Calu3 (cell line): ENCODE data around the gene DRAP1. TPM values are rescaled to one million over a fixed set of nuclear protein-coding genes. Genes with fewer than 3 reads are reported as not detected.
A peak's percentile ranks its signal among the peaks of the same experiment; 100 is the strongest.

Experiments
- BruUV-seq: library from RNA; stranded (reverse); fragments of 400-500 nt; replicated peaks from 2 replicates; lab custom pipeline; 2021; lab: Mats Ljungman, UMichigan
- CTCF ChIA-PET: fragments of 300-600 bp; sonication (Branson Sonifier 250); formaldehyde crosslinking; loops from one replicate; lab custom pipeline; 2022; ENCODE audit warnings: antibody characterized with exemption; lab: Charles Lee
- DNase-seq: peaks from one replicate; pipeline ENCODE4 v3.0.0; 2022
- H3K27ac Mint-ChIP-seq: one replicate; pipeline ENCODE4 v1.8.0; 2022; ENCODE audit warnings: mixed read lengths; ENCODE audit not compliant: unreplicated experiment
- H3K27me3 Mint-ChIP-seq: one replicate; pipeline ENCODE4 v1.8.0; 2022; ENCODE audit warnings: mixed read lengths; ENCODE audit not compliant: unreplicated experiment
- H3K36me3 Mint-ChIP-seq: one replicate; pipeline ENCODE4 v1.8.0; 2022; ENCODE audit warnings: mild to moderate bottlenecking, moderate library complexity, mixed read lengths; ENCODE audit not compliant: insufficient read depth, unreplicated experiment
- H3K4me1 Mint-ChIP-seq: one replicate; pipeline ENCODE4 v1.8.0; 2022; ENCODE audit warnings: mild to moderate bottlenecking, low read depth, mixed read lengths; ENCODE audit not compliant: unreplicated experiment
- H3K4me3 Mint-ChIP-seq: one replicate; pipeline ENCODE4 v1.8.0; 2022; ENCODE audit warnings: mild to moderate bottlenecking, low read depth, moderate library complexity, mixed read lengths; ENCODE audit not compliant: unreplicated experiment
- H3K9me3 Mint-ChIP-seq: one replicate; pipeline ENCODE4 v1.8.0; 2022; ENCODE audit warnings: low read depth, mixed read lengths; ENCODE audit not compliant: unreplicated experiment
- CTCF ChIP-seq: fragments of 200-600 bp; IDR thresholded peaks from one replicate; pipeline ENCODE4 v1.8.0; 2022; ENCODE audit warnings: antibody characterized with exemption; ENCODE audit not compliant: unreplicated experiment
- intact Hi-C: fragments of 100-400 bp; cut with micrococcal nuclease; formaldehyde crosslinking; loops from one replicate; pipeline ENCODE4 v1.10.0; 2022; ENCODE audit not compliant: unreplicated experiment
- total RNA-seq: library from RNA; stranded (reverse); gene quantifications from 2 replicates; pipeline ENCODE4 v1.2.3, GENCODE V29; 2022

The DRAP1 gene
- total RNA-seq, 1 experiment from 2014 or later = 114 TPM

DNA sequence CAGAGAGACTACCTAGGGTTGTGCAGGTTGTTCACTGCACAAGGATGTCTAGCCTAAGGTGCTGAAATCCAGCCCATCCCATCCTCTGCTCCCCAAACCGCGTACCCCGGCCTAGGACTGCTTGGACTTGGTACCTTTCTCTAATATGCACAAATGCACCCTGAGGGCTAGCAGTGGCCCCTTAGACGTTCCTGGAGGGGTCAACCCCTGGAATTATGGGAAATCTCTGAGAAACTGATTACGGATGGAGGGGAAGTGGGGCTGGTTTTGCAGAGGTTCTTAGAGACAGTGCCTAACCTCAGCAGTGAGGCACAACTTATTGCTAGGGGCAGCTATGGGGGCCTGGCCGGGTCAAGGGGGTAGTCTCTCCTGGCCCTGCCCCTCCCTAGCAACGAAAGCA is 2.8 kb upstream of the DRAP1 start:
- Mint-ChIP-seq H3K27me3 (no peaks in the 10 kb centered on the region), H3K36me3 (peaks cover 67% of the 10 kb centered on the region), H3K27ac (peak overlapping the region; percentile 99), H3K9me3 (no peaks in the 10 kb centered on the region), H3K4me1 (peaks cover 56% of the 10 kb centered on the region), H3K4me3 (peak overlapping the region; percentile 94)
- no TSS peak for BruUV-seq
- no peak for DNase-seq
- intact Hi-C loops = no loop called here
- CTCF ChIA-PET = interaction anchor here (0.5 to 1.4 kb wide), 4 partner anchors 11 to 1191 kb away, joined by 3 to 16 read pairs (median 5); partner anchors contain the start of gene FIBP
- TF ChIP-seq CTCF = no peak

GRCh38 chr11:65917077-65917433 is 2.2 kb upstream of the DRAP1 start:
- TF ChIP-seq CTCF = no peak
- intact Hi-C loops = no loop called here
- CTCF ChIA-PET = no interaction called here
- Mint-ChIP-seq H3K36me3 (peaks cover 67% of the 10 kb centered on the region), H3K4me1 (peaks cover 49% of the 10 kb centered on the region), H3K4me3 (peak overlapping the region; percentile 94), H3K27ac (peak overlapping the region; percentile 99), H3K9me3 (no peaks in the 10 kb centered on the region), H3K27me3 (no peaks in the 10 kb centered on the region)
- DNase-seq = no peak
- BruUV-seq = no TSS peak

DNA sequence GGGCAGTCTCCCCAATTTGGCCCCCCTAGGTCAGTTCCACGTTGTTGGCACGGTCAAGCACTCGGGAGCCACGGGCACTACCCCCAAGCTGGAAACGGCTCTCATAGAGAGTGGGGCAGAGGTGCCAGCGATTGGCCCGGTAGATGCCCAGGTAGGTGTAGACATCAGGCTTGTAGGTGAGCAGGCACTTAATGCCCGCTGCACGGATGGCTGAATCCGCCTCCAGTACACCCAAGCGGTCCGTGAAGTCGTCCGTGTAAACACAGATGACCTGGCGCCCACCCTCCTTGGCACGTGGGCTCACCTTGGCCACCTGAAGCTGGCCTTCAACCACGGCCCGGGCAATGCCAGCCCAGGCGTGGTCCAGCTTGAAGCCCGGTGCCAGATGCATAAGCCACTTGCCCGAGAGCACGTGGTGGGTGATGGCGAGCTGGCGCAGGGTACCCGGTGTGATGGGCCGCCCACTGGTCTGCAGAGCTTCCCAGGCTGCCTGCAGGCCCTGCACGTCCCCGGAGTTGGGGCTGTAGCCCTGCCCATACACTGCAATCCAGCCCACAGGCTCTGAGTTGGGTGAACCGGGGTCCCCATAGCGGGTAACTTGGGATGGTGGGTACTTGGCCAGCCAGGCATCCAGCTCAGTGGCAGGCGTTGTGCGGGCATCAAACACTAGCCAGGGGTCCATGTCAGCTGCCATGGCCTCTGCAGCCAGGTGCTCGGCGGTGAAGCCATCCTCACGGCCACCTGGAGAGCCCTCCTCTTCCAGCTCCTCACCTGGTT is 1.6 kb upstream of the DRAP1 start:
- Mint-ChIP-seq H3K27me3 (no peaks in the 10 kb centered on the region), H3K9me3 (no peaks in the 10 kb centered on the region), H3K4me3 (peak overlapping the region; percentile 94), H3K27ac (peak overlapping the region; percentile 99), H3K4me1 (peaks cover 44% of the 10 kb centered on the region), H3K36me3 (peaks cover 72% of the 10 kb centered on the region)
- no peak for DNase-seq
- intact Hi-C loops = no loop called here
- CTCF ChIA-PET = no interaction called here
- TF ChIP-seq CTCF = no peak
- TSS peak; percentile 73 for BruUV-seq

- Mint-ChIP-seq H3K9me3 (no peaks in the 10 kb centered on the region), H3K27me3 (no peaks in the 10 kb centered on the region), H3K4me3 (peak within 1 kb of the TSS; percentile 94), H3K36me3 (peaks cover 74% of the 10 kb centered on the region), H3K4me1 (peaks cover 40% of the 10 kb centered on the region), H3K27ac (peak within 1 kb of the TSS; percentile 56)
- intact Hi-C loops = no loop called here
- BruUV-seq = no TSS peak
- no peak for TF ChIP-seq CTCF
- DNase-seq = no peak
- CTCF ChIA-PET = interaction anchor here (0.5 kb wide), 1 partner anchor 9 kb away, joined by 3 read pairs; no protein-coding TSS in a partner anchor
Measured at GRCh38 chr11:65918211-65919140, 750 bp upstream of the DRAP1 start, which contains the start of gene C11orf68. C11orf68 (minus strand) TSS chr11:65919062; CDS start chr11:65919031, 31 bp downstream.
